HG02870 (cell line): ENCODE results near the gene VCP.

Experiments
- ATAC-seq: cut with Tn5 transposase; IDR thresholded peaks from one replicate; pipeline ENCODE4 v1.9.1; 2021; ENCODE audit warnings: mild to moderate bottlenecking, moderate library complexity; ENCODE audit not compliant: unreplicated experiment

Gene VCP

GRCh38 chr9:35067056-35067455 is 5.4 kb downstream of the VCP start:
- ATAC-seq, result no peak

GRCh38 chr9:35060548-35061207 is 11.7 kb downstream of the VCP start:
- no peak for ATAC-seq

- ATAC-seq, result no peak
Measured at GRCh38 chr9:35059438-35059837, 13.0 kb downstream of the VCP start.

DNA sequence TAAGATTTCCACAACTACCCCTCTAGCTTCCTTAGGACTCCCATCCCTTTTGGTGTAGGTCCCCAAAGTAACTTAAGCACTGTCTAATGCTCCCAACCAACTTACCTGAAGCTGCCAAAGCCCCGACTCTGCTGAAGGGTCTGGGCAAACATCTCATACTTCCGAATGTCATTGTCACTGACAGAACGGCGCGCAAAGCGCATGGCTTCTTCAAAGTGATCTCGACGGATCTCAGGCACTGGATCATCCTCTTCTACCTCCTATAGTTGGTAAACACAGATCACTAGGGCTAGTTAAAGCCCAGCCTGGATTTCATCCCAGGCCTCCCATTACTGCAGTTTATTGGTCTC is 15.2 kb downstream of the VCP start:
- no peak for ATAC-seq

- ATAC-seq, result no peak
Measured at GRCh38 chr9:35056571-35057270, 15.7 kb downstream of the VCP start.

DNA sequence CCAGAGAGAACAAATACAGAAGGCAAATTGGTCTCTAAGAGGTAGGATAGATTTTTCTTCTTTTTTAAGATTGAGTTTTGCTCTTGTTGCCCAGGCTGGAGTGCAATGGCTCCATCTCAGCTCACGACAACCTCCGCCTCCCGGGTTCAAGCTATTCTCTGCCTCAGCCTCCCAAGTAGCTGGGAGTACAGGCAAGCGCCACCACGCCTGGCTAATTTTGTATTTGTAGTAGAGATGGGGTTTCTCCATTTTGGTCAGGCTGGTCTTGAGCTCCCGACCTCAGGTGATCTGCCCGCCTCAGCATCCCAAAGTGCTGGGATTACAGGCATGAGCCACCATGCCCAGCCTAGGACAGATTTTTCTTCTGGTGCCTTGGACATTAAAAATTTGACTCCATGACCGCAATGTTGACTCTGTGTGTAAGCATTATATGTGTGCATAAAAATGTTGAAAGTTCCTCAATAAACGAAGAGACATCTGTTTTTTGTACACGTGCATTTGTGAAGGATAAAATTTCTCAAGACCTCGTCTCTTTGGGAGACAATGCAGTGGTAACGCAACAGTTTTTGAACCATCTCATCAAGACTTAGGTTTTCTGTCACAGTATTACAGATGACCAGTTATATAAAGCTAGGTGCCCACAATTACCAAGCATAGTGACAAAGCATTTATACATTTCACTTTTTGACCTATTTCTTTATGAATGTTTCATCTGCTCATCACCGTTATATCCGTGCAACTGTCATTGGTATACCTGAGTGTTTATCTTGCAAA is 17.4 kb downstream of the VCP start:
- no peak for ATAC-seq

DNA sequence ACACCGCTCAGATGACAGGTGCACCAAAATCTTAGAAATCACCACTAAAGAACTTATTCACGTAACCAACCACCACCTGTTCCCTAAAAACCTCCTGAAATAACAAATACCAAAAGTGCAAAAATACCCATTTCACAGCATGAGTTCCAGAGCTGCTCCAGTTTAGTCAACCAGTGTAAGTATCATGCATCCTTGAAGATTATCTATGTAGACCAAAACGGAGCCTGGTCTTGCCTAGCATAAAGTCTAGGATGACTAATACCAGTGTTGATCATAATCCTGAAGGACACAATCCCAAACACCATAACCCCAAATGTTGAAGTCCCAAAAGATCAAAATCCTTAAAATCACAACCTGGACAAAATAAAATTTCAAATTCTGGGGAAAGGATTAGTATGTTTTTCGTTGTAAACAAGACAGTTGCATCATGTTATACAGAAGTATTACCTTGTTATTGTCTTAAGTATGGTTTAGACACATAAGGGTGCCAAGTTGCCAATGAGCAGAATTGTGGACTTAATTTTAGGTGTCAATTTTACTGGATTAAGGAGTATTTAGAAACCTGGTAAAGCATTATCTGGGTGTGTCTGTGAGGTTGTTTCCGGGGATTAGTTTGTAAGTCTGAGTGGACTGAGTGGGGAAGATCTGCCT is 18.1 kb downstream of the VCP start:
- no peak for ATAC-seq

GRCh38 chr9:35051069-35051967 is 21.1 kb downstream of the VCP start:
- ATAC-seq, result no peak

DNA sequence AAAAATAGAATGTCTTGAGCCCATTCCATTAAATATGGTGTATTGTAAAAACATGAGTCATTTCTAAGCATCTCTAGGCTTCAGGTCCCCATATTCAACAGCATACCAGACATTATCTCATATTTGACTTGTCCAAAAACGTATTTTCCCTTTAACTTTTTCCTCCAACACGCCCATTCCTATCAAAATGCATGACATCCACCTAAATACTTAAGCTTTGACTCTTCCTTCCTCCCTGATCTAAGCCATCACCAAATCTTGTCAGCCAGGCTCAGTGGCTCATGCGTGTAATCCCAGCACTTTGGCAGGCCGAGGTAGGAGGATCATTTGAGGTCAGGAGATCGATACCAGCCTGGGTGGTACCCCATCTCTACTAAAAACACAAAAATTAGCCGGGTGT is 23.9 kb downstream of the VCP start:
- ATAC-seq, result no peak

GRCh38 chr9:35044071-35044470 is 28.4 kb downstream of the VCP start:
- no peak for ATAC-seq

- ATAC-seq, result no peak
Measured at GRCh38 chr9:35042891-35043545, 29.4 kb downstream of the VCP start.

- no peak for ATAC-seq
Measured at GRCh38 chr9:35042081-35042604, 30.3 kb downstream of the VCP start.

- ATAC-seq, result no peak
Measured at GRCh38 chr9:35035851-35036701, 36.3 kb downstream of the VCP start.

- ATAC-seq, result no peak
Measured at GRCh38 chr9:35033101-35033500, 39.3 kb downstream of the VCP start.

DNA sequence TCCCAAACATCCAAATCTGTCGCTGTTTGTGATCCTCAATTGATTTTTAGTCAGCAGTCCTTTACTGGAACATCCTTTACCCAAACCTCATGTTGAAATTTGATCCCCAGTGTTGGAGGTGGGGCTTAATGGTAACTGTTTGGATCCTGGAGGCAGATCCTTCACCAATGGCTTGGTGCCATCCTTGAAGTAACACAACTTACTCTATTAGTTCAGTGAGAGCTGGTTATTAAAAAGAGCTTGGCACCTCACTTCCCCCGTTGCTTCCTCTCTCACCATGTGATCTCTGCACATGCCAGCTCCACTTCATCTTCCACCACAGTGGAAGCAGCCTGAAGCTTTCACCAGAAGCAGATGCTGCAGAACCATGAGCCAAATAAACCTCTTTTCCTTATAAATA is 42.6 kb downstream of the VCP start:
- no peak for ATAC-seq

GRCh38 chr9:35029241-35029640 is 43.2 kb downstream of the VCP start:
- no peak for ATAC-seq

- no peak for ATAC-seq
Measured at GRCh38 chr9:35028341-35028740, 44.1 kb downstream of the VCP start.

GRCh38 chr9:35027860-35028259 is 44.6 kb downstream of the VCP start:
- no peak for ATAC-seq

DNA sequence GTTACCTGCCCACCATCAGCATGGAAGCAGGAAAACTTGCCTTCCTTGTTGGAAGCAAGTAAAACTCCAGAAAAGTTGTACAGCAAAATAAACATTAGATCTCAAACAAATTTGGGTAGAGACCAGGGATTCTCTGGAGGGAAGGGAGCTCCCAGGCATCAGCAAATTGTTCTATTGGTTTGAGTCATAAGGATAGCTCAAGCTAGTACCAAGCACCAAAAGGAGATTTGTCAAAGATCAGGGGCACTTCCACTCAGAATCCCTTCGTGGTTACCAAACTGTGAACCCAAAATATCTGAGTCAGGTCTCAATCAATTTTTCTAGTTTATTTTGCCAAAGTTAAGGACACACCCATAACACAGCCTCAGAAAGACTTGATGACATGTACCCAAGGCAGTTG is 45.1 kb downstream of the VCP start:
- no peak for ATAC-seq
